GM23338 (cell line): ENCODE measurements around the gene TLE1. TPM values are rescaled to one million over a fixed set of nuclear protein-coding genes. Genes with fewer than 3 reads are reported as not detected.

Experiments used
- ATAC-seq: fragments of 200-7000 bp; cut with Tn5 transposase; 3 replicates; pipeline ENCODE4 v1.9.1; 2020
- DNase-seq: peaks from one replicate; pipeline ENCODE4 v3.0.0-alpha.2; 2015; ENCODE audit warnings: low spot score
- H2AFZ ChIP-seq: fragments of 200-600 bp; sonication (generic); 2 replicates; pipeline ENCODE4 v1.8.0; 2016; ENCODE audit warnings: antibody characterized with exemption, mild to moderate bottlenecking, moderate library complexity
- H3F3A ChIP-seq: fragments of 200-600 bp; sonication (generic); replicated peaks from 2 replicates; pipeline ENCODE4 v1.8.0; 2017; ENCODE audit warnings: antibody characterized with exemption, mixed run types, low read depth
- H3K27ac ChIP-seq: fragments of 200-600 bp; sonication (generic); 2 replicates; pipeline ENCODE4 v1.6.1; 2016; ENCODE audit warnings: low read depth
- H3K27me3 ChIP-seq: fragments of 200-600 bp; sonication (generic); 2 replicates; pipeline ENCODE4 v1.8.0; 2016; ENCODE audit warnings: mild to moderate bottlenecking, mixed run types, moderate library complexity; ENCODE audit not compliant: insufficient read depth
- H3K36me3 ChIP-seq: fragments of 200-600 bp; sonication (generic); 2 replicates; pipeline ENCODE4 v1.8.0; 2016; ENCODE audit warnings: mild to moderate bottlenecking; ENCODE audit not compliant: insufficient read depth
- H3K4me1 ChIP-seq: fragments of 200-600 bp; sonication (generic); 2 replicates; pipeline ENCODE4 v1.8.0; 2016; ENCODE audit warnings: mild to moderate bottlenecking, moderate library complexity; ENCODE audit not compliant: insufficient read depth
- H3K4me2 ChIP-seq: fragments of 200-600 bp; sonication (generic); 2 replicates; pipeline ENCODE4 v1.7.1; 2017; ENCODE audit warnings: mixed run types
- H3K4me3 ChIP-seq: fragments of 200-600 bp; sonication (generic); 2 replicates; pipeline ENCODE4 v1.6.1; 2016; ENCODE audit warnings: mixed run types
- H3K79me2 ChIP-seq: fragments of 200-600 bp; sonication (generic); replicated peaks from 2 replicates; pipeline ENCODE4 v1.8.0; 2017; ENCODE audit warnings: mild to moderate bottlenecking; ENCODE audit not compliant: insufficient read depth
- H3K9me2 ChIP-seq: fragments of 200-600 bp; sonication (generic); 2 replicates; pipeline ENCODE4 v1.8.0; 2017; ENCODE audit not compliant: insufficient read depth
- H4K20me1 ChIP-seq: fragments of 200-600 bp; sonication (generic); replicated peaks from 2 replicates; pipeline ENCODE4 v1.8.0; 2017; ENCODE audit warnings: mild to moderate bottlenecking; ENCODE audit not compliant: insufficient read depth
- H3K27ac Mint-ChIP-seq: 2 replicates; pipeline ENCODE4 v1.8.0; 2020; ENCODE audit warnings: inconsistent platforms, mild to moderate bottlenecking, moderate library complexity, mixed read lengths
- H3K27me3 Mint-ChIP-seq: 3 replicates; pipeline ENCODE4 v1.8.0; 2022; ENCODE audit warnings: low read depth, mild to moderate bottlenecking, moderate library complexity, mixed read lengths, inconsistent platforms; ENCODE audit not compliant: insufficient read depth, poor library complexity
- H3K36me3 Mint-ChIP-seq: 3 replicates; pipeline ENCODE4 v1.8.0; 2021; ENCODE audit warnings: low read depth, mild to moderate bottlenecking, inconsistent platforms, moderate library complexity, mixed read lengths
- H3K4me1 Mint-ChIP-seq: 3 replicates; pipeline ENCODE4 v1.8.0; 2020; ENCODE audit warnings: mild to moderate bottlenecking, inconsistent platforms, mixed read lengths
- H3K4me3 Mint-ChIP-seq: 3 replicates; pipeline ENCODE4 v1.8.0; 2021; ENCODE audit warnings: moderate library complexity, mild to moderate bottlenecking, inconsistent platforms, mixed read lengths
- H3K9me3 Mint-ChIP-seq: 3 replicates; pipeline ENCODE4 v1.8.0; 2020; ENCODE audit warnings: moderate library complexity, mild to moderate bottlenecking, inconsistent platforms, mixed read lengths
- EZH2 ChIP-seq: fragments of 200-600 bp; sonication (generic); IDR thresholded peaks from one replicate; pipeline ENCODE4 v1.8.0; 2017; ENCODE audit warnings: antibody characterized with exemption, mild to moderate bottlenecking, low read depth; ENCODE audit not compliant: unreplicated experiment
- NANOG ChIP-seq: IDR thresholded peaks from 2 replicates; pipeline ENCODE4 v1.6.1; 2016; ENCODE audit warnings: antibody characterized with exemption, borderline replicate concordance
- ZNF114 ChIP-seq: fragments of 250-450 bp; sonication (Bioruptor Pico); IDR thresholded peaks from 2 replicates; pipeline ENCODE4 v1.5.0; 2020; ENCODE audit warnings: mild to moderate bottlenecking, moderate library complexity
- polyA plus RNA-seq: library from polyadenylated mRNA; unstranded; fragments of >200 nt; fragmentation: Nextera tagmentation; extraction: Ambion mirVana; gene quantifications from 2 replicates; pipeline ENCODE4 v1.2.1, GENCODE V29; 2016
- total RNA-seq: library from RNA; depleted of rRNA; stranded (reverse); fragments of >200 nt; shearing (Covaris generic); gene quantifications from 2 replicates; pipeline ENCODE4 v1.2.3, GENCODE V29; 2014
- TF ChIP-seq, protein P1 (sequence below): fragments of 250-450 bp; sonication (Bioruptor Pico); IDR thresholded peaks from 2 replicates; pipeline ENCODE4 v1.5.0; 2020; ENCODE audit warnings: mild to moderate bottlenecking, moderate library complexity
- TF ChIP-seq, protein P2 (sequence below): IDR thresholded peaks from 2 replicates; pipeline ENCODE4 v1.6.1; 2016; ENCODE audit warnings: antibody characterized with exemption
- TF ChIP-seq, protein P3 (sequence below), 2 experiments: fragments of 200-600 bp in 1 of 2; sonication (generic) in 1 of 2; conservative IDR thresholded peaks; 2 replicates each; pipeline versions ENCODE4 v1.5.1 to v1.6.1; 2016 to 2017; ENCODE audit warnings: antibody characterized with exemption in 2 of 2, low read depth in 2 of 2, mild to moderate bottlenecking in 2 of 2, moderate library complexity in 1 of 2
- TF ChIP-seq, protein P4 (sequence below): IDR thresholded peaks from one replicate; pipeline ENCODE4 v1.6.1; 2018; ENCODE audit warnings: antibody characterized with exemption; ENCODE audit not compliant: unreplicated experiment

The TLE1 gene
- total and polyA plus RNA-seq, 2 experiments from 2014 or later: 58.1 to 132 TPM

DNA sequence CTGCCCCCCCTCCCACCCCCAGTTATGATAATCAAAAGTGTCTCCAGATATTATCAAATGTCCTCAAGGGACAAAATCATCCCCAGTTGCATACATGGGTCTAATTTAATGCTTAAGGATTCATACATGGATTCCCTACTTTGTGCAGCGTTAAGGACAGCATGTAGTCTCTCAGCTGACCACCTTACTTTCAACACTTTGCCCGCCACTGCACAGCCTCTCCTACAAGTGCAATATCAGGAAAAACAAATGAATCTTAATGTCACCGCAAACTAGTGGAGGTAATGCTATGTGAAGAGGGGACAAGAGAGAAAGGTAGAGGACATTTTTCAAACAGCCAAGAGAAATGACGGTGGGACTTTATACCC is 78.6 kb downstream of the TLE1 start:
- Mint-ChIP-seq H3K4me1 (no peaks in the 10 kb centered on the region), H3K9me3 (no peaks in the 10 kb centered on the region), H3K27ac (no peak overlapping the region), H3K4me3 (no peak overlapping the region), H3K27me3 (peaks cover 3% of the 10 kb centered on the region), H3K36me3 (peaks cover 98% of the 10 kb centered on the region)
- Histone ChIP-seq H3K4me3 (no peak overlapping the region), H4K20me1 (peaks cover 10% of the 10 kb centered on the region), H3F3A (no peaks in the 10 kb centered on the region), H3K9me2 (no peaks in the 10 kb centered on the region), H3K27ac (no peak overlapping the region), H3K36me3 (peaks cover 38% of the 10 kb centered on the region), H3K27me3 (no peaks in the 10 kb centered on the region), H3K4me1 (no peaks in the 10 kb centered on the region), H3K4me2 (no peak overlapping the region), H2AFZ (no peak overlapping the region), H3K79me2 (peaks cover 47% of the 10 kb centered on the region)
- DNase-seq (no peak), ATAC-seq (no peak)
- TF ChIP-seq, protein P1, sequence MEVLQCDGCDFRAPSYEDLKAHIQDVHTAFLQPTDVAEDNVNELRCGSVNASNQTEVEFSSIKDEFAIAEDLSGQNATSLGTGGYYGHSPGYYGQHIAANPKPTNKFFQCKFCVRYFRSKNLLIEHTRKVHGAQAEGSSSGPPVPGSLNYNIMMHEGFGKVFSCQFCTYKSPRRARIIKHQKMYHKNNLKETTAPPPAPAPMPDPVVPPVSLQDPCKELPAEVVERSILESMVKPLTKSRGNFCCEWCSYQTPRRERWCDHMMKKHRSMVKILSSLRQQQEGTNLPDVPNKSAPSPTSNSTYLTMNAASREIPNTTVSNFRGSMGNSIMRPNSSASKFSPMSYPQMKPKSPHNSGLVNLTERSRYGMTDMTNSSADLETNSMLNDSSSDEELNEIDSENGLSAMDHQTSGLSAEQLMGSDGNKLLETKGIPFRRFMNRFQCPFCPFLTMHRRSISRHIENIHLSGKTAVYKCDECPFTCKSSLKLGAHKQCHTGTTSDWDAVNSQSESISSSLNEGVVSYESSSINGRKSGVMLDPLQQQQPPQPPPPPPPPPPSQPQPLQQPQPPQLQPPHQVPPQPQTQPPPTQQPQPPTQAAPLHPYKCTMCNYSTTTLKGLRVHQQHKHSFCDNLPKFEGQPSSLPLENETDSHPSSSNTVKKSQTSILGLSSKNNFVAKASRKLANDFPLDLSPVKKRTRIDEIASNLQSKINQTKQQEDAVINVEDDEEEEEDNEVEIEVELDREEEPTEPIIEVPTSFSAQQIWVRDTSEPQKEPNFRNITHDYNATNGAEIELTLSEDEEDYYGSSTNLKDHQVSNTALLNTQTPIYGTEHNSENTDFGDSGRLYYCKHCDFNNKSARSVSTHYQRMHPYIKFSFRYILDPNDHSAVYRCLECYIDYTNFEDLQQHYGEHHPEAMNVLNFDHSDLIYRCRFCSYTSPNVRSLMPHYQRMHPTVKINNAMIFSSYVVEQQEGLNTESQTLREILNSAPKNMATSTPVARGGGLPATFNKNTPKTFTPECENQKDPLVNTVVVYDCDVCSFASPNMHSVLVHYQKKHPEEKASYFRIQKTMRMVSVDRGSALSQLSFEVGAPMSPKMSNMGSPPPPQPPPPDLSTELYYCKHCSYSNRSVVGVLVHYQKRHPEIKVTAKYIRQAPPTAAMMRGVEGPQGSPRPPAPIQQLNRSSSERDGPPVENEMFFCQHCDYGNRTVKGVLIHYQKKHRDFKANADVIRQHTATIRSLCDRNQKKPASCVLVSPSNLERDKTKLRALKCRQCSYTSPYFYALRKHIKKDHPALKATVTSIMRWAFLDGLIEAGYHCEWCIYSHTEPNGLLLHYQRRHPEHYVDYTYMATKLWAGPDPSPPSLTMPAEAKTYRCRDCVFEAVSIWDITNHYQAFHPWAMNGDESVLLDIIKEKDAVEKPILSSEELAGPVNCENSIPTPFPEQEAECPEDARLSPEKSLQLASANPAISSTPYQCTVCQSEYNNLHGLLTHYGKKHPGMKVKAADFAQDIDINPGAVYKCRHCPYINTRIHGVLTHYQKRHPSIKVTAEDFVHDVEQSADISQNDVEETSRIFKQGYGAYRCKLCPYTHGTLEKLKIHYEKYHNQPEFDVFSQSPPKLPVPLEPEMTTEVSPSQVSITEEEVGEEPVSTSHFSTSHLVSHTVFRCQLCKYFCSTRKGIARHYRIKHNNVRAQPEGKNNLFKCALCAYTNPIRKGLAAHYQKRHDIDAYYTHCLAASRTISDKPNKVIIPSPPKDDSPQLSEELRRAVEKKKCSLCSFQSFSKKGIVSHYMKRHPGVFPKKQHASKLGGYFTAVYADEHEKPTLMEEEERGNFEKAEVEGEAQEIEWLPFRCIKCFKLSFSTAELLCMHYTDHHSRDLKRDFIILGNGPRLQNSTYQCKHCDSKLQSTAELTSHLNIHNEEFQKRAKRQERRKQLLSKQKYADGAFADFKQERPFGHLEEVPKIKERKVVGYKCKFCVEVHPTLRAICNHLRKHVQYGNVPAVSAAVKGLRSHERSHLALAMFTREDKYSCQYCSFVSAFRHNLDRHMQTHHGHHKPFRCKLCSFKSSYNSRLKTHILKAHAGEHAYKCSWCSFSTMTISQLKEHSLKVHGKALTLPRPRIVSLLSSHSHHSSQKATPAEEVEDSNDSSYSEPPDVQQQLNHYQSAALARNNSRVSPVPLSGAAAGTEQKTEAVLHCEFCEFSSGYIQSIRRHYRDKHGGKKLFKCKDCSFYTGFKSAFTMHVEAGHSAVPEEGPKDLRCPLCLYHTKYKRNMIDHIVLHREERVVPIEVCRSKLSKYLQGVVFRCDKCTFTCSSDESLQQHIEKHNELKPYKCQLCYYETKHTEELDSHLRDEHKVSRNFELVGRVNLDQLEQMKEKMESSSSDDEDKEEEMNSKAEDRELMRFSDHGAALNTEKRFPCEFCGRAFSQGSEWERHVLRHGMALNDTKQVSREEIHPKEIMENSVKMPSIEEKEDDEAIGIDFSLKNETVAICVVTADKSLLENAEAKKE (CRISPR knock-in tag): no peak
- TF ChIP-seq, protein P2, sequence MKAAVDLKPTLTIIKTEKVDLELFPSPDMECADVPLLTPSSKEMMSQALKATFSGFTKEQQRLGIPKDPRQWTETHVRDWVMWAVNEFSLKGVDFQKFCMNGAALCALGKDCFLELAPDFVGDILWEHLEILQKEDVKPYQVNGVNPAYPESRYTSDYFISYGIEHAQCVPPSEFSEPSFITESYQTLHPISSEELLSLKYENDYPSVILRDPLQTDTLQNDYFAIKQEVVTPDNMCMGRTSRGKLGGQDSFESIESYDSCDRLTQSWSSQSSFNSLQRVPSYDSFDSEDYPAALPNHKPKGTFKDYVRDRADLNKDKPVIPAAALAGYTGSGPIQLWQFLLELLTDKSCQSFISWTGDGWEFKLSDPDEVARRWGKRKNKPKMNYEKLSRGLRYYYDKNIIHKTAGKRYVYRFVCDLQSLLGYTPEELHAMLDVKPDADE: no peak
- TF ChIP-seq, protein P3, sequence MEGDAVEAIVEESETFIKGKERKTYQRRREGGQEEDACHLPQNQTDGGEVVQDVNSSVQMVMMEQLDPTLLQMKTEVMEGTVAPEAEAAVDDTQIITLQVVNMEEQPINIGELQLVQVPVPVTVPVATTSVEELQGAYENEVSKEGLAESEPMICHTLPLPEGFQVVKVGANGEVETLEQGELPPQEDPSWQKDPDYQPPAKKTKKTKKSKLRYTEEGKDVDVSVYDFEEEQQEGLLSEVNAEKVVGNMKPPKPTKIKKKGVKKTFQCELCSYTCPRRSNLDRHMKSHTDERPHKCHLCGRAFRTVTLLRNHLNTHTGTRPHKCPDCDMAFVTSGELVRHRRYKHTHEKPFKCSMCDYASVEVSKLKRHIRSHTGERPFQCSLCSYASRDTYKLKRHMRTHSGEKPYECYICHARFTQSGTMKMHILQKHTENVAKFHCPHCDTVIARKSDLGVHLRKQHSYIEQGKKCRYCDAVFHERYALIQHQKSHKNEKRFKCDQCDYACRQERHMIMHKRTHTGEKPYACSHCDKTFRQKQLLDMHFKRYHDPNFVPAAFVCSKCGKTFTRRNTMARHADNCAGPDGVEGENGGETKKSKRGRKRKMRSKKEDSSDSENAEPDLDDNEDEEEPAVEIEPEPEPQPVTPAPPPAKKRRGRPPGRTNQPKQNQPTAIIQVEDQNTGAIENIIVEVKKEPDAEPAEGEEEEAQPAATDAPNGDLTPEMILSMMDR (conservative IDR thresholded peaks at IDR 0.05; ENCODE audit: low read depth in 2 of 2): no peak
- TF ChIP-seq NANOG (no peak), ZNF114 (CRISPR knock-in tag) (no peak), EZH2 (no peak)
- TF ChIP-seq, protein P4, sequence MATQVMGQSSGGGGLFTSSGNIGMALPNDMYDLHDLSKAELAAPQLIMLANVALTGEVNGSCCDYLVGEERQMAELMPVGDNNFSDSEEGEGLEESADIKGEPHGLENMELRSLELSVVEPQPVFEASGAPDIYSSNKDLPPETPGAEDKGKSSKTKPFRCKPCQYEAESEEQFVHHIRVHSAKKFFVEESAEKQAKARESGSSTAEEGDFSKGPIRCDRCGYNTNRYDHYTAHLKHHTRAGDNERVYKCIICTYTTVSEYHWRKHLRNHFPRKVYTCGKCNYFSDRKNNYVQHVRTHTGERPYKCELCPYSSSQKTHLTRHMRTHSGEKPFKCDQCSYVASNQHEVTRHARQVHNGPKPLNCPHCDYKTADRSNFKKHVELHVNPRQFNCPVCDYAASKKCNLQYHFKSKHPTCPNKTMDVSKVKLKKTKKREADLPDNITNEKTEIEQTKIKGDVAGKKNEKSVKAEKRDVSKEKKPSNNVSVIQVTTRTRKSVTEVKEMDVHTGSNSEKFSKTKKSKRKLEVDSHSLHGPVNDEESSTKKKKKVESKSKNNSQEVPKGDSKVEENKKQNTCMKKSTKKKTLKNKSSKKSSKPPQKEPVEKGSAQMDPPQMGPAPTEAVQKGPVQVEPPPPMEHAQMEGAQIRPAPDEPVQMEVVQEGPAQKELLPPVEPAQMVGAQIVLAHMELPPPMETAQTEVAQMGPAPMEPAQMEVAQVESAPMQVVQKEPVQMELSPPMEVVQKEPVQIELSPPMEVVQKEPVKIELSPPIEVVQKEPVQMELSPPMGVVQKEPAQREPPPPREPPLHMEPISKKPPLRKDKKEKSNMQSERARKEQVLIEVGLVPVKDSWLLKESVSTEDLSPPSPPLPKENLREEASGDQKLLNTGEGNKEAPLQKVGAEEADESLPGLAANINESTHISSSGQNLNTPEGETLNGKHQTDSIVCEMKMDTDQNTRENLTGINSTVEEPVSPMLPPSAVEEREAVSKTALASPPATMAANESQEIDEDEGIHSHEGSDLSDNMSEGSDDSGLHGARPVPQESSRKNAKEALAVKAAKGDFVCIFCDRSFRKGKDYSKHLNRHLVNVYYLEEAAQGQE: no peak
